ENCODE measurements around the gene DRC1.

DNA sequence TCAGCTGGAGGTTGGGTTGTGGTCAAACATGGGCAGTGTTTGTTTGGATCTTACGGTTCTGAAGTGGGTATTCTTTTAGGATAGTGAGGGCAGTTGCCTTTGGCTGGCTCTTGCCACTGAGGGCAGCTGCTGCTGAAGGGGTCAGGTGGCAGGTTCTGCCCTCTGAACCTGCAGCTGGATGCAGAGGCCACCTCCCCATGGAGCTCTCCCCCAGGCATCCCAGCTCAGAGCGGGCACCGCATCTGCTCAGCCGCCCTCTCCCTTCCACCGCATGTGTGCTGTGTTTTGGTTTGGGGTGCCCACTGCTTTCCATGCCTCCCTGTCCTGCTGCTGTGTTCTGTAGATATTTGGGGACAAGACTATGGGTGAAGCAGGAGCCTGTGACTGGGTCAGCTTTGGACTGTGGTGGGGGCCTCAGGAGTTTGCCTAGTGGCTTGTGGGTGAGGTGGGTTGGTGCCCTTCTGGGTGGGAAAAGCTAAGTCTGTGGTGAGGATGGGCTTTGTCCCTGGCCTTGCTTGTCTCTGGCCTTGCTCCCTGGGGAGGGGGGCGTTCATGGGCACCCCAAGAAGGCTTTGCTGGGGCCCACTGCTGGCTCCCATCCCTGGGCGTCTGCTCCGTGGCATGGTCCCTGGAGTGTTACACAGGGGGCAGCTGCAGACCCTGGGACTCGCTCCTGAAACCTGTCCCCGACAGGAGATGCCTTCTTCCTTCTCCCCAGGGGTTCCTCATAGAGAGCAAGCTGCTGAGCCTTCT lies 47.7 kb downstream of the DRC1 start:
- TF ChIP-seq ZNF302 (CRISPR knock-in tag; IDR thresholded peaks at IDR 0.05): no peak
- no peak for TF ChIP-seq CTCF (IDR thresholded peaks at IDR 0.05)
- no peak for TF ChIP-seq RAD21 (conservative IDR thresholded peaks at IDR 0.05 in 1 of 2, IDR thresholded peaks at IDR 0.05 in 1 of 2)
- TF ChIP-seq POLR2A (IDR thresholded peaks at IDR 0.05; ENCODE audit: low read length): no peak
- TF ChIP-seq MYC (IDR thresholded peaks at IDR 0.05; ENCODE audit: borderline replicate concordance, low read length): no peak
- no peak for TF ChIP-seq EP300 (IDR thresholded peaks at IDR 0.05)
- no peak for TF ChIP-seq CHD2 (IDR thresholded peaks at IDR 0.05; ENCODE audit: low read length, partially characterized antibody)
- TF ChIP-seq, protein P1, sequence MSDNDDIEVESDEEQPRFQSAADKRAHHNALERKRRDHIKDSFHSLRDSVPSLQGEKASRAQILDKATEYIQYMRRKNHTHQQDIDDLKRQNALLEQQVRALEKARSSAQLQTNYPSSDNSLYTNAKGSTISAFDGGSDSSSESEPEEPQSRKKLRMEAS (IDR thresholded peaks at IDR 0.05): no peak
- no peak for TF ChIP-seq RCOR1 (IDR thresholded peaks at IDR 0.05; ENCODE audit: low read depth, low read length)
- no peak for TF ChIP-seq FOXS1 (CRISPR knock-in tag; IDR thresholded peaks at IDR 0.05)
- TF ChIP-seq, protein P2, sequence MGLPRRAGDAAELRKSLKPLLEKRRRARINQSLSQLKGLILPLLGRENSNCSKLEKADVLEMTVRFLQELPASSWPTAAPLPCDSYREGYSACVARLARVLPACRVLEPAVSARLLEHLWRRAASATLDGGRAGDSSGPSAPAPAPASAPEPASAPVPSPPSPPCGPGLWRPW (IDR thresholded peaks at IDR 0.05): no peak
- TF ChIP-seq, protein P3, sequence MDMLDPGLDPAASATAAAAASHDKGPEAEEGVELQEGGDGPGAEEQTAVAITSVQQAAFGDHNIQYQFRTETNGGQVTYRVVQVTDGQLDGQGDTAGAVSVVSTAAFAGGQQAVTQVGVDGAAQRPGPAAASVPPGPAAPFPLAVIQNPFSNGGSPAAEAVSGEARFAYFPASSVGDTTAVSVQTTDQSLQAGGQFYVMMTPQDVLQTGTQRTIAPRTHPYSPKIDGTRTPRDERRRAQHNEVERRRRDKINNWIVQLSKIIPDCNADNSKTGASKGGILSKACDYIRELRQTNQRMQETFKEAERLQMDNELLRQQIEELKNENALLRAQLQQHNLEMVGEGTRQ (IDR thresholded peaks at IDR 0.05): no peak
